Panc1 (cell line): ENCODE results near the gene CRTAC1. TPM values are rescaled to one million over a fixed set of nuclear protein-coding genes. Genes with fewer than 3 reads are reported as not detected.

Experiments
- ATAC-seq: fragments of 200-7000 bp; cut with Tn5 transposase; 2 replicates; pipeline ENCODE4 v1.9.1; 2020; ENCODE audit warnings: mild to moderate bottlenecking, moderate library complexity
- BruUV-seq: library from RNA; stranded (reverse); fragments of 400-500 nt; replicated peaks from 2 replicates; lab custom pipeline; 2021; lab: Mats Ljungman, UMichigan
- CTCF ChIA-PET: fragments of 300-600 bp; sonication (Branson Sonifier 250); formaldehyde crosslinking; loops from one replicate; lab custom pipeline; 2022; ENCODE audit warnings: antibody characterized with exemption; lab: Charles Lee
- POLR2A ChIA-PET: fragments of 300-600 bp; sonication (Branson Sonifier 250); formaldehyde crosslinking; loops from one replicate; lab custom pipeline; 2022; ENCODE audit warnings: antibody characterized with exemption; lab: Charles Lee
- DNase-seq: peaks from one replicate; pipeline ENCODE4 v3.0.0-alpha.2; 2010; ENCODE audit warnings: low read depth, low spot score
- H3K27ac ChIP-seq: 2 replicates; pipeline ENCODE4 v1.5.1; 2011; ENCODE audit warnings: mild to moderate bottlenecking, low read length, inconsistent platforms
- H3K27me3 ChIP-seq: fragments of 200-500 bp; sonication (Bioruptor generic); 2 replicates; pipeline ENCODE4 v1.6.0; 2014; ENCODE audit warnings: low read length, inconsistent platforms; ENCODE audit not compliant: control insufficient read depth, insufficient read depth
- H3K36me3 ChIP-seq: fragments of 200-500 bp; sonication (Bioruptor generic); 2 replicates; pipeline ENCODE4 v1.5.1; 2014; ENCODE audit warnings: inconsistent platforms, mild to moderate bottlenecking, low read length, moderate library complexity; ENCODE audit not compliant: control insufficient read depth, insufficient read depth
- H3K4me1 ChIP-seq: 2 replicates; pipeline ENCODE4 v1.5.1; 2011; ENCODE audit warnings: inconsistent platforms, mild to moderate bottlenecking, low read length, moderate library complexity; ENCODE audit not compliant: control insufficient read depth, insufficient read depth
- H3K4me3 ChIP-seq, 2 experiments: 2 replicates each; pipeline ENCODE4 v1.5.1; 2011 to 2012; ENCODE audit warnings: low read depth in 2 of 2, low read length in 2 of 2, mild to moderate bottlenecking in 2 of 2, inconsistent platforms in 1 of 2, moderate library complexity in 1 of 2
- H3K9me3 ChIP-seq: fragments of 200-500 bp; sonication (Bioruptor generic); 2 replicates; pipeline ENCODE4 v1.5.1; 2014; ENCODE audit warnings: low read depth, mild to moderate bottlenecking, inconsistent platforms, low read length, moderate library complexity; ENCODE audit not compliant: control insufficient read depth, insufficient read depth
- CTCF ChIP-seq: fragments of 450-650 bp; IDR thresholded peaks from 2 replicates; pipeline ENCODE4 v1.5.1; 2017; ENCODE audit warnings: mild to moderate bottlenecking
- POLR2AphosphoS5 ChIP-seq: IDR thresholded peaks from 2 replicates; pipeline ENCODE4 v1.6.1; 2012; ENCODE audit warnings: mild to moderate bottlenecking, low read depth, low read length, moderate library complexity
- REST ChIP-seq, 2 experiments: IDR thresholded peaks; 2 replicates each; pipeline ENCODE4 v1.6.1; 2011 to 2012; ENCODE audit warnings: low read depth in 2 of 2, control low read depth in 1 of 2, low read length in 1 of 2, mild to moderate bottlenecking in 1 of 2, moderate library complexity in 1 of 2; ENCODE audit not compliant: insufficient read depth in 1 of 2
- SIN3A ChIP-seq: IDR thresholded peaks from 2 replicates; pipeline ENCODE4 v1.6.1; 2012; ENCODE audit warnings: low read depth, mild to moderate bottlenecking, low read length, moderate library complexity, borderline replicate concordance; ENCODE audit not compliant: insufficient read depth
- TCF7L2 ChIP-seq: IDR thresholded peaks from 2 replicates; pipeline ENCODE4 v1.6.1; 2011; ENCODE audit warnings: mild to moderate bottlenecking, low read depth, low read length, inconsistent platforms
- in situ Hi-C: cut with HindIII; loops from 2 replicates; pipeline ENCODE4 v1.10.0; 2016; ENCODE audit warnings: low sequenced_read_pairs, low pct_unique_long_range_greater_than_20kb
- intact Hi-C: fragments of 100-400 bp; cut with micrococcal nuclease; formaldehyde crosslinking; loops from one replicate; pipeline ENCODE4 v1.10.0; 2022; ENCODE audit not compliant: unreplicated experiment
- total RNA-seq: library from RNA; stranded (reverse); gene quantifications from one replicate; pipeline ENCODE4 v1.2.1, GENCODE V29; 2021; ENCODE audit not compliant: unreplicated experiment

CRTAC1 gene
- total RNA-seq, 1 experiment from 2014 or later, result 0.23 TPM

GRCh38 chr10:97910661-97911060 is 119.8 kb downstream of the CRTAC1 start:
- TF ChIP-seq SIN3A (no peak), CTCF (no peak), REST (IDR thresholded peaks at IDR 0.05; ENCODE audit: insufficient read depth in 1 of 2, low read depth in 2 of 2, low read length in 1 of 2) (no peak), TCF7L2 (no peak), POLR2AphosphoS5 (no peak)
- in situ Hi-C loops (no loop called here), intact Hi-C loops (loop anchor here (10.0 kb wide), 1 partner anchor 394 kb away; no protein-coding TSS in a partner anchor)
- Histone ChIP-seq H3K27me3 (peaks cover 8% of the 10 kb centered on the region), H3K4me3 (no peak overlapping the region), H3K27ac (no peak overlapping the region), H3K9me3 (no peaks in the 10 kb centered on the region), H3K4me1 (peaks cover 3% of the 10 kb centered on the region; the same call in 1 of the 2 replicates), H3K36me3 (no peaks in the 10 kb centered on the region)
- no TSS peak for BruUV-seq
- ChIA-PET CTCF (interaction anchor here (0.8 kb wide), 1 partner anchor 130 kb away, joined by 3 read pairs; no protein-coding TSS in a partner anchor), POLR2A (no interaction called here)
- ATAC-seq (no peak), DNase-seq (no peak)

GRCh38 chr10:97907830-97908229 is 122.6 kb downstream of the CRTAC1 start:
- ChIA-PET CTCF (no interaction called here), POLR2A (no interaction called here)

More at GRCh38 chr10:97907830-97908229, 122.6 kb downstream of the CRTAC1 start:
- in situ Hi-C loops, result no loop called here
- BruUV-seq, result no TSS peak
- H3K27me3 ChIP-seq, result peaks cover 13% of the 10 kb centered on the region
- no peaks in the 10 kb centered on the region for H3K36me3 ChIP-seq
- TF ChIP-seq POLR2AphosphoS5 (no peak), REST (IDR thresholded peaks at IDR 0.05; ENCODE audit: insufficient read depth in 1 of 2, low read depth in 2 of 2, low read length in 1 of 2) (no peak), CTCF (no peak), SIN3A (no peak), TCF7L2 (no peak)
- ATAC-seq, result no peak
- intact Hi-C loops, result no loop called here
- no peak overlapping the region for H3K4me3 ChIP-seq
- H3K27ac ChIP-seq, result no peak overlapping the region
- no peak for DNase-seq
- no peaks in the 10 kb centered on the region for H3K9me3 ChIP-seq
- H3K4me1 ChIP-seq, result no peaks in the 10 kb centered on the region; the same call in 1 of the 2 replicates
